Measurements from ENCODE around the gene SRGN. TPM values are rescaled to one million over a fixed set of nuclear protein-coding genes. Genes with fewer than 3 reads are reported as not detected.

SRGN gene
- total and polyA plus RNA-seq, 2 of the 8 experiments (the other 6 are each of a cell fraction or from before 2014, with no cell fraction given): 0.06 TPM; not detected in 1

DNA sequence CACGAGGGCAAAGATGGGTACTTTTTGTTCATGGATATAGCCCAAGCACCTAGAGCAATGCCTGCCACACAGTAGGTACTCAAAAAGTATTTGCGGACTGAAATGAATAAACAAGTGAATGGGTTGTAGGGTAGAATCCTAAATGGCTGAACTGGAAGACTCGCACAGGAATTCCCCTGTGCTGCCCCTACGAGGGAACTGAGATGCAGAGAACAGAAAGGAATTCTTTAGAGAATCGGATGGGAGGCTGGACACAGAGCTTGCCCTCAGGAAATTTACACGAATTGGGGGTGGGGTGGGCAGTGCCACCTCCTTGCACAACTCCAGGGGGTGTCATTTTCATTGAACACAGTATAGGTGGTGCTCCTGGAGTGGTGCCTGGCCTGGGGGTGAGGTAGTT is 35.2 kb upstream of the SRGN start (continued):
- TF ChIP-seq, protein P1, sequence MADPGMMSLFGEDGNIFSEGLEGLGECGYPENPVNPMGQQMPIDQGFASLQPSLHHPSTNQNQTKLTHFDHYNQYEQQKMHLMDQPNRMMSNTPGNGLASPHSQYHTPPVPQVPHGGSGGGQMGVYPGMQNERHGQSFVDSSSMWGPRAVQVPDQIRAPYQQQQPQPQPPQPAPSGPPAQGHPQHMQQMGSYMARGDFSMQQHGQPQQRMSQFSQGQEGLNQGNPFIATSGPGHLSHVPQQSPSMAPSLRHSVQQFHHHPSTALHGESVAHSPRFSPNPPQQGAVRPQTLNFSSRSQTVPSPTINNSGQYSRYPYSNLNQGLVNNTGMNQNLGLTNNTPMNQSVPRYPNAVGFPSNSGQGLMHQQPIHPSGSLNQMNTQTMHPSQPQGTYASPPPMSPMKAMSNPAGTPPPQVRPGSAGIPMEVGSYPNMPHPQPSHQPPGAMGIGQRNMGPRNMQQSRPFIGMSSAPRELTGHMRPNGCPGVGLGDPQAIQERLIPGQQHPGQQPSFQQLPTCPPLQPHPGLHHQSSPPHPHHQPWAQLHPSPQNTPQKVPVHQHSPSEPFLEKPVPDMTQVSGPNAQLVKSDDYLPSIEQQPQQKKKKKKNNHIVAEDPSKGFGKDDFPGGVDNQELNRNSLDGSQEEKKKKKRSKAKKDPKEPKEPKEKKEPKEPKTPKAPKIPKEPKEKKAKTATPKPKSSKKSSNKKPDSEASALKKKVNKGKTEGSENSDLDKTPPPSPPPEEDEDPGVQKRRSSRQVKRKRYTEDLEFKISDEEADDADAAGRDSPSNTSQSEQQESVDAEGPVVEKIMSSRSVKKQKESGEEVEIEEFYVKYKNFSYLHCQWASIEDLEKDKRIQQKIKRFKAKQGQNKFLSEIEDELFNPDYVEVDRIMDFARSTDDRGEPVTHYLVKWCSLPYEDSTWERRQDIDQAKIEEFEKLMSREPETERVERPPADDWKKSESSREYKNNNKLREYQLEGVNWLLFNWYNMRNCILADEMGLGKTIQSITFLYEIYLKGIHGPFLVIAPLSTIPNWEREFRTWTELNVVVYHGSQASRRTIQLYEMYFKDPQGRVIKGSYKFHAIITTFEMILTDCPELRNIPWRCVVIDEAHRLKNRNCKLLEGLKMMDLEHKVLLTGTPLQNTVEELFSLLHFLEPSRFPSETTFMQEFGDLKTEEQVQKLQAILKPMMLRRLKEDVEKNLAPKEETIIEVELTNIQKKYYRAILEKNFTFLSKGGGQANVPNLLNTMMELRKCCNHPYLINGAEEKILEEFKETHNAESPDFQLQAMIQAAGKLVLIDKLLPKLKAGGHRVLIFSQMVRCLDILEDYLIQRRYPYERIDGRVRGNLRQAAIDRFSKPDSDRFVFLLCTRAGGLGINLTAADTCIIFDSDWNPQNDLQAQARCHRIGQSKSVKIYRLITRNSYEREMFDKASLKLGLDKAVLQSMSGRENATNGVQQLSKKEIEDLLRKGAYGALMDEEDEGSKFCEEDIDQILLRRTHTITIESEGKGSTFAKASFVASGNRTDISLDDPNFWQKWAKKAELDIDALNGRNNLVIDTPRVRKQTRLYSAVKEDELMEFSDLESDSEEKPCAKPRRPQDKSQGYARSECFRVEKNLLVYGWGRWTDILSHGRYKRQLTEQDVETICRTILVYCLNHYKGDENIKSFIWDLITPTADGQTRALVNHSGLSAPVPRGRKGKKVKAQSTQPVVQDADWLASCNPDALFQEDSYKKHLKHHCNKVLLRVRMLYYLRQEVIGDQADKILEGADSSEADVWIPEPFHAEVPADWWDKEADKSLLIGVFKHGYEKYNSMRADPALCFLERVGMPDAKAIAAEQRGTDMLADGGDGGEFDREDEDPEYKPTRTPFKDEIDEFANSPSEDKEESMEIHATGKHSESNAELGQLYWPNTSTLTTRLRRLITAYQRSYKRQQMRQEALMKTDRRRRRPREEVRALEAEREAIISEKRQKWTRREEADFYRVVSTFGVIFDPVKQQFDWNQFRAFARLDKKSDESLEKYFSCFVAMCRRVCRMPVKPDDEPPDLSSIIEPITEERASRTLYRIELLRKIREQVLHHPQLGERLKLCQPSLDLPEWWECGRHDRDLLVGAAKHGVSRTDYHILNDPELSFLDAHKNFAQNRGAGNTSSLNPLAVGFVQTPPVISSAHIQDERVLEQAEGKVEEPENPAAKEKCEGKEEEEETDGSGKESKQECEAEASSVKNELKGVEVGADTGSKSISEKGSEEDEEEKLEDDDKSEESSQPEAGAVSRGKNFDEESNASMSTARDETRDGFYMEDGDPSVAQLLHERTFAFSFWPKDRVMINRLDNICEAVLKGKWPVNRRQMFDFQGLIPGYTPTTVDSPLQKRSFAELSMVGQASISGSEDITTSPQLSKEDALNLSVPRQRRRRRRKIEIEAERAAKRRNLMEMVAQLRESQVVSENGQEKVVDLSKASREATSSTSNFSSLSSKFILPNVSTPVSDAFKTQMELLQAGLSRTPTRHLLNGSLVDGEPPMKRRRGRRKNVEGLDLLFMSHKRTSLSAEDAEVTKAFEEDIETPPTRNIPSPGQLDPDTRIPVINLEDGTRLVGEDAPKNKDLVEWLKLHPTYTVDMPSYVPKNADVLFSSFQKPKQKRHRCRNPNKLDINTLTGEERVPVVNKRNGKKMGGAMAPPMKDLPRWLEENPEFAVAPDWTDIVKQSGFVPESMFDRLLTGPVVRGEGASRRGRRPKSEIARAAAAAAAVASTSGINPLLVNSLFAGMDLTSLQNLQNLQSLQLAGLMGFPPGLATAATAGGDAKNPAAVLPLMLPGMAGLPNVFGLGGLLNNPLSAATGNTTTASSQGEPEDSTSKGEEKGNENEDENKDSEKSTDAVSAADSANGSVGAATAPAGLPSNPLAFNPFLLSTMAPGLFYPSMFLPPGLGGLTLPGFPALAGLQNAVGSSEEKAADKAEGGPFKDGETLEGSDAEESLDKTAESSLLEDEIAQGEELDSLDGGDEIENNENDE (IDR thresholded peaks at IDR 0.05; ENCODE audit: insufficient replicate concordance, low read length): no peak
- no peak for TF ChIP-seq JUN (IDR thresholded peaks at IDR 0.05; ENCODE audit: low read depth, low read length)
- TF ChIP-seq SAP30 (IDR thresholded peaks at IDR 0.05; ENCODE audit: insufficient read depth, insufficient replicate concordance, low read length): no peak
- no peak for TF ChIP-seq POU5F1 (IDR thresholded peaks at IDR 0.05; ENCODE audit: low read depth, low read length)
- no peak for TF ChIP-seq SUZ12 (IDR thresholded peaks at IDR 0.05; ENCODE audit: low read length)
- TF ChIP-seq CTBP2 (IDR thresholded peaks at IDR 0.05; ENCODE audit: borderline replicate concordance, insufficient read depth, insufficient read length, low read length): no peak
- TF ChIP-seq KDM1A (IDR thresholded peaks at IDR 0.05; ENCODE audit: borderline replicate concordance, low read length): no peak
- TF ChIP-seq, protein P2, sequence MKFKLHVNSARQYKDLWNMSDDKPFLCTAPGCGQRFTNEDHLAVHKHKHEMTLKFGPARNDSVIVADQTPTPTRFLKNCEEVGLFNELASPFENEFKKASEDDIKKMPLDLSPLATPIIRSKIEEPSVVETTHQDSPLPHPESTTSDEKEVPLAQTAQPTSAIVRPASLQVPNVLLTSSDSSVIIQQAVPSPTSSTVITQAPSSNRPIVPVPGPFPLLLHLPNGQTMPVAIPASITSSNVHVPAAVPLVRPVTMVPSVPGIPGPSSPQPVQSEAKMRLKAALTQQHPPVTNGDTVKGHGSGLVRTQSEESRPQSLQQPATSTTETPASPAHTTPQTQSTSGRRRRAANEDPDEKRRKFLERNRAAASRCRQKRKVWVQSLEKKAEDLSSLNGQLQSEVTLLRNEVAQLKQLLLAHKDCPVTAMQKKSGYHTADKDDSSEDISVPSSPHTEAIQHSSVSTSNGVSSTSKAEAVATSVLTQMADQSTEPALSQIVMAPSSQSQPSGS (IDR thresholded peaks at IDR 0.05; ENCODE audit: low read length): no peak
